Melanocyte of skin (primary cell): ENCODE measurements around the gene DNAJB1. TPM values are rescaled to one million over a fixed set of nuclear protein-coding genes. Genes with fewer than 3 reads are reported as not detected.

Experiments
- small RNA-seq, 2 donors: library from RNA; depleted of rRNA; stranded (forward); fragments of <200 nt; gene quantifications; one replicate each; pipeline ENCODE3, GENCODE V24; 2012
- total RNA-seq, 2 donors: library from RNA; depleted of rRNA; stranded (reverse); fragments of >200 nt; gene quantifications; 2 replicates each; pipeline ENCODE4 v1.2.3, GENCODE V29; 2012

The DNAJB1 gene
- total RNA-seq, result 100 to 1,000 TPM in 1 of 2 donors, 10 to 100 TPM in 1; 84.0 to 131 TPM

GRCh38 chr19:14517840-14518505 lies at the start of gene DNAJB1:
DNAJB1 (minus strand) TSS chr19:14518397; CDS start chr19:14518349, 48 bp downstream.

DNA sequence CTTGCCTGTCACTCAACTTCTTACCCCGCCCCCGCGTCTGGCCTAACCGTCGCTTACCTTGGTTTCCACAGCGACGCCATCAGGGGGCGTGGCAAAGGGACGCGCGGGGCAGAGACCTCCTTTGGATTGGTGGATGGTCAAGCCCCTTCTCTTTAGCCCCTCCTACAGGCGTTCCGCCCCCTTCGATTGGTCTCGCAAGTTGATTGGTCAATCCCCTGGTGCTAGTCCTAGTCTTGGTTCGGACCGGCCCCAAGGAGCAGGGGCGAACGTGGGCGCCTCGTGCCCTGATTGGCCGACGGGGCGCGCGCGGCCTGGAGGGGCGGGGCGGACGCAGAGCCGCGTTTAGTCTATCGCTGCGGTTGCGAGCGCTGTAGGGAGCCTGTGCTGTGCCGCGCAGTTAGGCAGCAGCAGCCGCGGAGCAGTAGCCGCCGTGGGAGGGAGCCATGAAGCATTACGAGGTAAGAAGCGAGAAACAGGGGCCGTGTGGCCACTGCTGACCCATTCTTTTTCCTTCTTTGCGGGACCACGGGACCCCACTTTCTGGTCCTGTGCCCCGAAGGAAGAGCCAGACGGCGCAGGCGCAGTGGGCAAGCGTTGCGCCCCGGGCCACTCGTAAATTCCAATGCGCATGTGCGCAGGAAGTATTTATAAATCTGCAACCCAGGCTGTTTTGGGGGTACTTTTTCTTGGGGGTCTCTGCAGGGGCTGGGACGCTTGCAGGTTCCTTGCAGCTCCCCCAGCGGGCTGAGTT lies 11.2 kb upstream of the DNAJB1 start, which contains the start of gene TECR:
TECR (plus strand) TSS at position 341 of the 751 bp plus-strand sequence; CDS start at position 444, 103 bp downstream.

GRCh38 chr19:14496029-14496833 lies 22.0 kb downstream of the DNAJB1 start, which contains the start of gene GIPC1:
GIPC1 (minus strand) TSS chr19:14496127; CDS start chr19:14482976, 13,151 bp downstream.

GRCh38 chr19:14475251-14476073 lies 42.7 kb downstream of the DNAJB1 start, which contains the start of gene PTGER1:
PTGER1 (minus strand) TSS chr19:14475354; CDS start chr19:14474320, 1,034 bp downstream.

Small RNA genes within 50 kb of the gene (small RNA-seq; reads per million reads assigned to genes)
- 0 reads per million in 2 donors for gene SNRPGP15

Other genes starting within 250 kb of the DNAJB1 start
- gene ADGRE5, start 137.0 kb downstream of the DNAJB1 start, total RNA-seq, result 10 to 100 TPM; 20.0 to 36.0 TPM
- gene DDX39A, start 99.1 kb downstream of the DNAJB1 start, total RNA-seq, result 100 to 1,000 TPM in 1 of 2 donors, 10 to 100 TPM in 1; 95.3 to 170 TPM
- gene PKN1, start 85.1 kb downstream of the DNAJB1 start, total RNA-seq, result 10 to 100 TPM; 85.7 to 93.9 TPM
- under 1 TPM in 1 of 2 donors, not detected in 1; 0.33 TPM for gene PTGER1, start 43.0 kb downstream of the DNAJB1 start, total RNA-seq
- 100 to 1,000 TPM; 151 to 208 TPM for gene GIPC1, start 22.3 kb downstream of the DNAJB1 start, total RNA-seq
- 10 to 100 TPM; 77.6 to 78.5 TPM for gene TECR, start 11.2 kb upstream of the DNAJB1 start, total RNA-seq
- gene NDUFB7, start 53.7 kb upstream of the DNAJB1 start, total RNA-seq, result 100 to 1,000 TPM; 273 to 333 TPM
- under 1 TPM; under 0.01 to 0.34 TPM for gene CLEC17A, start 64.7 kb upstream of the DNAJB1 start, total RNA-seq
- gene ADGRE3, start 156.4 kb upstream of the DNAJB1 start, total RNA-seq, result not detected
- gene ZNF333, start 171.7 kb upstream of the DNAJB1 start, total RNA-seq, result 10 to 100 TPM in 1 of 2 donors, 1 to 10 TPM in 1; 6.7 to 17.6 TPM